ENCODE measurements around the gene WDCP. TPM values are rescaled to one million over a fixed set of nuclear protein-coding genes. Genes with fewer than 3 reads are reported as not detected.
"Not testable (repeated sequence)": the region's sequence is repeated elsewhere in the genome, so short reads cannot be mapped to it uniquely, and the experiment has no call there.

The WDCP gene
- total and polyA plus RNA-seq, 10 of the 15 experiments (the other 5 are each of a cell fraction or from before 2014, with no cell fraction given): 5.5 to 21.3 (median 13.2) TPM

GRCh38 chr2:24045511-24046508, 1.4 kb downstream of the WDCP start (continued):
- TF ChIP-seq, protein P1, sequence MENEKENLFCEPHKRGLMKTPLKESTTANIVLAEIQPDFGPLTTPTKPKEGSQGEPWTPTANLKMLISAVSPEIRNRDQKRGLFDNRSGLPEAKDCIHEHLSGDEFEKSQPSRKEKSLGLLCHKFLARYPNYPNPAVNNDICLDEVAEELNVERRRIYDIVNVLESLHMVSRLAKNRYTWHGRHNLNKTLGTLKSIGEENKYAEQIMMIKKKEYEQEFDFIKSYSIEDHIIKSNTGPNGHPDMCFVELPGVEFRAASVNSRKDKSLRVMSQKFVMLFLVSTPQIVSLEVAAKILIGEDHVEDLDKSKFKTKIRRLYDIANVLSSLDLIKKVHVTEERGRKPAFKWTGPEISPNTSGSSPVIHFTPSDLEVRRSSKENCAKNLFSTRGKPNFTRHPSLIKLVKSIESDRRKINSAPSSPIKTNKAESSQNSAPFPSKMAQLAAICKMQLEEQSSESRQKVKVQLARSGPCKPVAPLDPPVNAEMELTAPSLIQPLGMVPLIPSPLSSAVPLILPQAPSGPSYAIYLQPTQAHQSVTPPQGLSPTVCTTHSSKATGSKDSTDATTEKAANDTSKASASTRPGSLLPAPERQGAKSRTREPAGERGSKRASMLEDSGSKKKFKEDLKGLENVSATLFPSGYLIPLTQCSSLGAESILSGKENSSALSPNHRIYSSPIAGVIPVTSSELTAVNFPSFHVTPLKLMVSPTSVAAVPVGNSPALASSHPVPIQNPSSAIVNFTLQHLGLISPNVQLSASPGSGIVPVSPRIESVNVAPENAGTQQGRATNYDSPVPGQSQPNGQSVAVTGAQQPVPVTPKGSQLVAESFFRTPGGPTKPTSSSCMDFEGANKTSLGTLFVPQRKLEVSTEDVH (IDR thresholded peaks at IDR 0.05; ENCODE audit: low read depth, partially characterized antibody): no peak
- TF ChIP-seq IKZF2 (IDR thresholded peaks at IDR 0.05): no peak
- TF ChIP-seq PAX8 (IDR thresholded peaks at IDR 0.05): no peak
- no peak for TF ChIP-seq GATAD2B (conservative IDR thresholded peaks at IDR 0.05; ENCODE audit: low read depth)

GRCh38 chr2:24043133-24043532, 4.1 kb downstream of the WDCP start:
- H3K9ac ChIP-seq (ENCODE audit: control insufficient read depth, insufficient read depth, low read length); H3K27ac ChIP-seq (ENCODE audit: control insufficient read depth, insufficient read depth); in situ Hi-C loops (cut with MboI); H3K27me3 ChIP-seq (replicated peaks in 1 of 2; ENCODE audit: control insufficient read depth in 2 of 2, insufficient read depth in 2 of 2, low read length in 1 of 2); CTCF ChIA-PET; H3K79me2 ChIP-seq (ENCODE audit: control insufficient read depth, insufficient read depth, low read length); H3K4me2 ChIP-seq (ENCODE audit: control insufficient read depth, insufficient read depth); H3K4me3 ChIP-seq; intact Hi-C loops (cut with micrococcal nuclease; ENCODE audit: unreplicated experiment); FAIRE-seq; RAD21 ChIA-PET (ENCODE audit: unreplicated experiment); H2AFZ ChIP-seq (ENCODE audit: control insufficient read depth, low read depth, low read length); H3K4me1 ChIP-seq (ENCODE audit: control insufficient read depth, insufficient read depth, low read length); DNase-seq (ENCODE audit: low read depth, low spot score); H3K36me3 ChIP-seq (ENCODE audit: control insufficient read depth in 2 of 2, insufficient read depth in 2 of 2, low read length in 1 of 2); SMC1A ChIA-PET (ENCODE audit: uncharacterized antibody, unreplicated experiment); H4K20me1 ChIP-seq (ENCODE audit: control insufficient read depth, insufficient read depth); BruUV-seq (replicated peaks); H3K9me3 ChIP-seq (replicated peaks; ENCODE audit: control insufficient read depth, insufficient read depth, low read length); ATAC-seq: not testable (repeated sequence)
- POLR2A ChIA-PET: interaction anchor here (0.6 kb wide), 1 partner anchor 17 kb away, joined by 3 read pairs; no protein-coding TSS in a partner anchor
- WGBS (ENCODE audit: insufficient coverage, insufficient replicate concordance, low lambda C conversion rate, missing lambda C conversion rate): 98% methylated on average over 6 of the region's 6 CpGs

Measured in GM12878 (cell line).